Endothelial cell of umbilical vein (primary cell): ENCODE measurements around the gene CXCL9. TPM values are rescaled to one million over a fixed set of nuclear protein-coding genes. Genes with fewer than 3 reads are reported as not detected.

Source experiments
- Bru-seq: library from RNA; stranded (reverse); fragments of 400-500 nt; gene quantifications from one replicate; lab custom pipeline; 2021; lab: Mats Ljungman, UMichigan
- BruChase-seq, 2 experiments: library from RNA; stranded (reverse); fragments of 400-500 nt; gene quantifications; one replicate each; lab custom pipeline; 2021; lab: Mats Ljungman, UMichigan
- BruUV-seq: library from RNA; stranded (reverse); fragments of 400-500 nt; replicated peaks from 2 replicates; lab custom pipeline; 2021; lab: Mats Ljungman, UMichigan
- CTCF ChIA-PET: fragments of 300-600, 350-600 bp; sonication (Branson Sonifier 250); formaldehyde crosslinking; loops from one replicate; lab custom pipeline; 2021; ENCODE audit warnings: antibody characterized with exemption, inconsistent platforms; lab: Charles Lee
- POLR2A ChIA-PET: fragments of 300-600, 350-600 bp; sonication (Branson Sonifier 250); formaldehyde crosslinking; loops from one replicate; lab custom pipeline; 2021; ENCODE audit warnings: antibody characterized with exemption, inconsistent platforms; lab: Charles Lee
- DNase-seq: peaks from one replicate; pipeline ENCODE4 v3.0.0-alpha.2; 2011; ENCODE audit warnings: low read depth, low spot score
- FAIRE-seq: peaks from 2 replicates; lab custom pipeline; 2011; peaks lifted over from hg19 to GRCh38; lab: Jason Lieb, UNC
- H2AFZ ChIP-seq: 2 replicates; pipeline ENCODE4 v1.6.0; 2012; ENCODE audit warnings: low read depth, low read length, control low read depth, inconsistent platforms
- H3K27ac ChIP-seq: 2 replicates; pipeline ENCODE4 v1.5.1; 2011; ENCODE audit warnings: low read depth, mild to moderate bottlenecking, control low read depth, low read length, moderate library complexity; ENCODE audit not compliant: insufficient read depth
- H3K27me3 ChIP-seq, 2 experiments: 2 replicates each; pipeline versions ENCODE4 v1.6.0 to v1.6.1; 2011; ENCODE audit warnings: low read length in 2 of 2, mixed read lengths in 1 of 2; ENCODE audit not compliant: control insufficient read depth in 2 of 2, insufficient read depth in 2 of 2
- H3K36me3 ChIP-seq, 2 experiments: 2 replicates in 1 of 2; 3 replicates in 1 of 2; pipeline ENCODE4 v1.5.1; 2011; ENCODE audit warnings: low read length in 2 of 2, mild to moderate bottlenecking in 1 of 2, moderate library complexity in 1 of 2; ENCODE audit not compliant: control insufficient read depth in 2 of 2, insufficient read depth in 2 of 2; ENCODE audit errors: extremely low read depth in 1 of 2
- H3K4me1 ChIP-seq: 3 replicates; pipeline ENCODE4 v1.5.1; 2011; ENCODE audit warnings: mild to moderate bottlenecking, low read length; ENCODE audit not compliant: control insufficient read depth, insufficient read depth; ENCODE audit errors: extremely low read depth
- H3K4me2 ChIP-seq: 2 replicates; pipeline ENCODE4 v1.6.1; 2011; ENCODE audit warnings: low read length, control low read depth, mixed read lengths; ENCODE audit not compliant: insufficient read depth
- H3K4me3 ChIP-seq, 3 experiments: fragments of 200-600 bp in 1 of 3; sonication (generic), shearing (Covaris generic) in 1 of 3; replicated peaks in 1 of 3; 2 replicates each; pipeline ENCODE4 v1.5.1; 2011 to 2016; ENCODE audit warnings: control low read depth in 3 of 3, low read length in 3 of 3, mild to moderate bottlenecking in 2 of 3, inconsistent platforms in 1 of 3, low read depth in 1 of 3, moderate library complexity in 1 of 3; ENCODE audit not compliant: insufficient read depth in 1 of 3
- H3K79me2 ChIP-seq: 2 replicates; pipeline ENCODE4 v1.6.0; 2012; ENCODE audit warnings: low read length, inconsistent platforms; ENCODE audit not compliant: control insufficient read depth, insufficient read depth
- H3K9ac ChIP-seq: replicated peaks from 2 replicates; pipeline ENCODE3; 2011; ENCODE audit warnings: low read length, control low read depth; ENCODE audit not compliant: insufficient read depth; ENCODE audit errors: extremely low read depth
- H3K9me1 ChIP-seq: replicated peaks from 3 replicates; pipeline ENCODE4 v1.6.0; 2011; ENCODE audit warnings: mild to moderate bottlenecking, low read length; ENCODE audit not compliant: control insufficient read depth, insufficient read depth; ENCODE audit errors: extremely low read depth
- H3K9me3 ChIP-seq: replicated peaks from 2 replicates; pipeline ENCODE4 v1.5.1; 2012; ENCODE audit warnings: low read length, inconsistent platforms; ENCODE audit not compliant: control insufficient read depth, insufficient read depth
- H4K20me1 ChIP-seq: replicated peaks from 2 replicates; pipeline ENCODE3; 2011; ENCODE audit warnings: mild to moderate bottlenecking, low read length; ENCODE audit not compliant: control insufficient read depth, insufficient read depth; ENCODE audit errors: extremely low read depth
- CTCF ChIP-seq, 2 donors: IDR thresholded peaks; 1 replicate in 1 of 2; 2 replicates in 1 of 2; pipeline ENCODE4 v1.5.1; 2011; ENCODE audit warnings: low read length in 2 of 2, mild to moderate bottlenecking in 2 of 2, moderate library complexity in 2 of 2, control low read depth in 1 of 2, inconsistent platforms in 1 of 2, low read depth in 1 of 2; ENCODE audit not compliant: insufficient read depth in 1 of 2; ENCODE audit errors: extremely low read depth in 1 of 2
- EZH2 ChIP-seq: IDR thresholded peaks from 2 replicates; pipeline ENCODE4 v1.6.1; 2012; ENCODE audit warnings: borderline replicate concordance, low read depth, mild to moderate bottlenecking, moderate library complexity, low read length, inconsistent platforms; ENCODE audit not compliant: severe bottlenecking
- FOS ChIP-seq: IDR thresholded peaks from 2 replicates; pipeline ENCODE4 v1.6.1; 2011; ENCODE audit warnings: mild to moderate bottlenecking, low read length, moderate library complexity, borderline replicate concordance; ENCODE audit not compliant: insufficient read depth
- GATA2 ChIP-seq: IDR thresholded peaks from 2 replicates; pipeline ENCODE4 v1.7.0; 2011; ENCODE audit warnings: low read depth, mild to moderate bottlenecking, moderate library complexity, mixed read lengths, low read length; ENCODE audit not compliant: insufficient read length, insufficient read depth
- JUN ChIP-seq: IDR thresholded peaks from 2 replicates; pipeline ENCODE4 v1.6.1; 2011; ENCODE audit warnings: borderline replicate concordance, low read depth; ENCODE audit not compliant: insufficient read length, insufficient read depth
- MAX ChIP-seq: IDR thresholded peaks from 2 replicates; pipeline ENCODE4 v1.6.1; 2011; ENCODE audit not compliant: insufficient read depth, insufficient read length
- MYC ChIP-seq: IDR thresholded peaks from one replicate; pipeline ENCODE4 v1.6.1; 2011; ENCODE audit warnings: mild to moderate bottlenecking, low read depth, low read length
- POLR2A ChIP-seq: IDR thresholded peaks from 2 replicates; pipeline ENCODE4 v1.6.1; 2012; ENCODE audit warnings: low read depth, mild to moderate bottlenecking, control low read depth, low read length
- POLR2AphosphoS5 ChIP-seq: IDR thresholded peaks from 2 replicates; pipeline ENCODE4 v1.6.1; 2012; ENCODE audit warnings: low read depth, mild to moderate bottlenecking, control low read depth, low read length, moderate library complexity; ENCODE audit not compliant: insufficient read depth
- dilution Hi-C: fragments of 300-500 bp; cut with MboI; formaldehyde crosslinking; loops from one replicate; pipeline ENCODE4 v1.15.0; 2019; ENCODE audit warnings: low sequenced_read_pairs; ENCODE audit not compliant: extremely low pct_ligation_motif_present
- intact Hi-C: fragments of 100-400 bp; cut with micrococcal nuclease; formaldehyde crosslinking; loops from one replicate; pipeline ENCODE4 v1.10.0; 2022
- long read RNA-seq: library from polyadenylated mRNA; stranded (forward); transcript quantifications from one replicate; pipeline ENCODE4 v2.0.0, GENCODE V29; 2021
- polyA minus RNA-seq, 3 experiments: library from RNA; depleted of rRNA, polyadenylated mRNA; stranded (reverse); fragments of >200 nt; gene quantifications; 1 replicate in 1 of 3; 2 replicates in 2 of 3; pipeline ENCODE4 v1.2.3, GENCODE V29; 2011
- polyA plus RNA-seq, 4 experiments: library from polyadenylated mRNA; depleted of rRNA in 3 of 4; stranded (reverse) in 3 of 4; unstranded in 1 of 4; fragments of >200 nt; gene quantifications; 2 replicates each; pipeline versions ENCODE4 v1.2.1 to v1.2.3, GENCODE V29; 2011 to 2012; ENCODE audit warnings: missing spikeins in 1 of 4
- total RNA-seq: library from RNA; stranded (reverse); gene quantifications from 2 replicates; pipeline ENCODE4 v1.2.3, GENCODE V29; 2021

The CXCL9 gene
- total RNA-seq (not detected in 2 replicates), polyA plus RNA-seq (not detected in 2 replicates), polyA minus RNA-seq (not detected in 2 replicates), Bru-seq, nascent RNA (not detected), BruChase-seq, experiment 1, labeled RNA remaining after a 6-hour chase (not detected), BruChase-seq, experiment 2, labeled RNA remaining after a 2-hour chase (not detected)
- not detected in 2 replicates for polyA plus RNA-seq (2011; cell fraction: cytosol; rRNA removed)
- not detected in 2 replicates for polyA plus RNA-seq (2011; cell fraction: nucleus; rRNA removed)
- not detected in 2 replicates for polyA plus RNA-seq (2012)
- polyA minus RNA-seq (2011; cell fraction: cytosol; rRNA and poly(A)+ RNA removed): not detected
- polyA minus RNA-seq (2011; cell fraction: nucleus; rRNA and poly(A)+ RNA removed): not detected in 2 replicates
- long read RNA-seq: 0 reads

DNA sequence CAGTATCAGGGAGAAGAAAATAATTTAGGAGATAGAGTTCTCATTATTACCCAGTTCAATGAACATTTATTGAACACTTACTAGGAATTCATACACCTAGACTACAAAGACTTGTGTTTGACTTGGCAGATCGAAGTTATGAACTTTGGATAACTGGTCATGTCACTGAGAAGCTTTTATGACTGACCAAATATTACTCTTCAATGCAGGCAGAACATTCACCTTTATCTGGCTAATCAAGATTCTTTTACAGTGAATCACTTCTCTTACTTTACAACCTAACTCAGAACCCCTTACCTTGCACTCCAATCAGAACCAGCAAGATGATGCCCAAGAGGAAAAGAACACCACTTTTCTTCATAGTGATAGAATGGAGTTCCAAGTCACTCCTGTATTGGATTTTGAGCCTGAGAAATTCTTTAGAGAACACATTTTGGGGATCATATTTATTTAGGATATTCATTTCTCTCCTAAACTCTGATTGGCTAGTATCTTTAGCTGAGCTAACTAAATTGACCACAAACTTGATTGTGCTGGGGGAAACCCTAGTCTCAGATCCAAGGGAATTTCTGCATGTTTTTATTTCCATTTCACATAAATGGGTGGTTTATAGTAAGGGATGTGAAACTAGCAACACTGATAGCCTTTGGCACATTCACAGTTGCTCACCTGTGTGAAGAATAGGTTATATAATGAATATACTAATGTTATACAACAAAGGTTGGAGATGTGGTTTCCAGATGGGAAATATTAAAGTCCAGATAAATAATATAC, at the start of gene CXCL9:
Gene CXCL9, minus strand, starts transcription at position 421 of the 774 bp plus-strand sequence. Its CDS starts 60 bp downstream, at position 361.
- POLR2A ChIA-PET: no interaction called here
- CTCF ChIA-PET: interaction anchor here (1.6 kb wide), 1 partner anchor 11 kb away, joined by 7 read pairs; no protein-coding TSS in a partner anchor
- intact Hi-C loops: no loop called here

More for the DNA sequence above, at the start of gene CXCL9:
- no peak within 1 kb of the TSS for H3K27ac ChIP-seq
- H4K20me1 ChIP-seq: no peaks in the 10 kb centered on the region
- no peaks in the 10 kb centered on the region for H3K9me3 ChIP-seq
- dilution Hi-C loops: no loop called here
- DNase-seq (no peak), FAIRE-seq (no peak)
- no peaks in the 10 kb centered on the region for H3K9me1 ChIP-seq
- peaks cover 8% of the 10 kb centered on the region for H3K4me1 ChIP-seq
- no peaks in the 10 kb centered on the region for H3K79me2 ChIP-seq
- H3K9ac ChIP-seq: no peak within 1 kb of the TSS
- TF ChIP-seq MYC: no peak
- no peak for TF ChIP-seq FOS
- TF ChIP-seq POLR2A: no peak
- no peak for TF ChIP-seq POLR2AphosphoS5
- TF ChIP-seq JUN: no peak
- TF ChIP-seq MAX: no peak
- TF ChIP-seq GATA2: no peak
- TF ChIP-seq EZH2: no peak
- no peak for TF ChIP-seq CTCF (IDR thresholded peaks at IDR 0.05; ENCODE audit: extremely low read depth in 1 of 2, insufficient read depth in 1 of 2, low read depth in 1 of 2, low read length in 2 of 2)
- peaks cover 0 to 9% of the 10 kb centered on the region in 2 experiments for H3K27me3 ChIP-seq
- no peak within 1 kb of the TSS for H3K4me3 ChIP-seq
- no peaks in the 10 kb centered on the region for H3K36me3 ChIP-seq
- H2AFZ ChIP-seq: no peak within 1 kb of the TSS
- H3K4me2 ChIP-seq: no peak within 1 kb of the TSS
- no TSS peak for BruUV-seq
